HepG2 (cell line): ENCODE measurements around the gene CNP. TPM values are rescaled to one million over a fixed set of nuclear protein-coding genes. Genes with fewer than 3 reads are reported as not detected.

ENCODE experiments used
- GABPB1 ChIP-seq: IDR thresholded peaks from 2 replicates; pipeline ENCODE4 v1.6.1; 2016; ENCODE audit warnings: mild to moderate bottlenecking, missing genetic modification reagents, moderate library complexity, missing compliant biosample characterization
- GMEB2 ChIP-seq: IDR thresholded peaks from 2 replicates; pipeline ENCODE4 v1.6.1; 2016; ENCODE audit warnings: missing biosample characterization, missing genetic modification reagents, low read depth
- HDAC1 ChIP-seq: sonication (generic); formaldehyde crosslinking; IDR thresholded peaks from 2 replicates; pipeline ENCODE4 v1.5.1; 2020; ENCODE audit warnings: mild to moderate bottlenecking, missing genetic modification reagents
- ISL2 ChIP-seq: sonication (generic); formaldehyde crosslinking; IDR thresholded peaks from 2 replicates; pipeline ENCODE4 v1.5.0; 2020; ENCODE audit warnings: missing genetic modification reagents
- KLF13 ChIP-seq: sonication (generic); formaldehyde crosslinking; IDR thresholded peaks from 2 replicates; pipeline ENCODE4 v1.4.0; 2020; ENCODE audit warnings: mild to moderate bottlenecking, missing genetic modification reagents
- MEIS1 ChIP-seq: sonication (generic); formaldehyde crosslinking; IDR thresholded peaks from 2 replicates; pipeline ENCODE4 v1.9.0; 2021; ENCODE audit warnings: mild to moderate bottlenecking, missing genetic modification reagents, moderate library complexity, borderline replicate concordance
- POLR2AphosphoS5 ChIP-seq: IDR thresholded peaks from 2 replicates; pipeline ENCODE4 v1.6.1; 2012; ENCODE audit warnings: low read depth, low read length
- SIX1 ChIP-seq: sonication (generic); formaldehyde crosslinking; IDR thresholded peaks from 2 replicates; pipeline ENCODE4 v1.4.0; 2020; ENCODE audit warnings: missing genetic modification reagents, borderline replicate concordance
- TCF7L2 ChIP-seq: IDR thresholded peaks from 2 replicates; pipeline ENCODE4 v1.6.1; 2011; ENCODE audit warnings: mild to moderate bottlenecking, low read depth, low read length, moderate library complexity
- TERF1 ChIP-seq: sonication (generic); formaldehyde crosslinking; IDR thresholded peaks from 2 replicates; pipeline ENCODE4 v1.8.0; 2022; ENCODE audit warnings: mild to moderate bottlenecking, missing genetic modification reagents, moderate library complexity
- ZBTB38 ChIP-seq: sonication (generic); formaldehyde crosslinking; IDR thresholded peaks from 2 replicates; pipeline ENCODE4 v1.5.1; 2020; ENCODE audit warnings: mild to moderate bottlenecking, missing genetic modification reagents
- ZBTB39 ChIP-seq: sonication (generic); formaldehyde crosslinking; IDR thresholded peaks from 2 replicates; pipeline ENCODE4 v1.5.0; 2020; ENCODE audit warnings: missing genetic modification reagents
- ZFP41 ChIP-seq: sonication (generic); formaldehyde crosslinking; IDR thresholded peaks from 2 replicates; pipeline ENCODE4 v1.4.0; 2020; ENCODE audit warnings: mild to moderate bottlenecking, missing genetic modification reagents, borderline replicate concordance
- ZFP90 ChIP-seq: sonication (generic); formaldehyde crosslinking; IDR thresholded peaks from 2 replicates; pipeline ENCODE4 v1.8.0; 2022; ENCODE audit warnings: missing genetic modification reagents, mild to moderate bottlenecking, inconsistent platforms, borderline replicate concordance
- ZMAT3 ChIP-seq: sonication (generic); formaldehyde crosslinking; conservative IDR thresholded peaks from 2 replicates; pipeline ENCODE4 v1.7.0; 2021; ENCODE audit warnings: missing genetic modification reagents
- ZNF232 ChIP-seq: sonication (generic); formaldehyde crosslinking; IDR thresholded peaks from 2 replicates; pipeline ENCODE4 v1.4.0; 2020; ENCODE audit warnings: missing genetic modification reagents, borderline replicate concordance
- ZNF512 ChIP-seq: sonication (generic); formaldehyde crosslinking; IDR thresholded peaks from 2 replicates; pipeline ENCODE4 v1.4.0; 2020; ENCODE audit warnings: mild to moderate bottlenecking, missing genetic modification reagents
- ZNF605 ChIP-seq: sonication (generic); formaldehyde crosslinking; IDR thresholded peaks from 2 replicates; pipeline ENCODE4 v1.8.0; 2022; ENCODE audit warnings: mild to moderate bottlenecking, missing genetic modification reagents
- ZUFSP ChIP-seq: sonication (generic); formaldehyde crosslinking; IDR thresholded peaks from 2 replicates; pipeline ENCODE4 v1.9.0; 2021; ENCODE audit warnings: missing genetic modification reagents, mild to moderate bottlenecking, borderline replicate concordance
- polyA plus RNA-seq, 8 experiments: library from polyadenylated mRNA; depleted of rRNA in 3 of 8; stranded (reverse) in 7 of 8; unstranded in 1 of 8; fragments of >200 nt; fragmentation: Illumina TruSeq in 4 of 8; extraction: Trizol in 4 of 8; gene quantifications; 2 replicates each; pipeline versions ENCODE4 v1.2.1 to v1.2.3, GENCODE V29; 2011 to 2016; ENCODE audit warnings: low read depth in 4 of 8, missing spikeins in 1 of 8, mixed read lengths in 1 of 8; ENCODE audit not compliant: insufficient read depth in 1 of 8
- total RNA-seq, 5 experiments: library from RNA; depleted of rRNA; stranded (reverse); fragments of >200 nt; fragmentation: Illumina TruSeq; extraction: Trizol; gene quantifications; 2 replicates each; pipeline ENCODE4 v1.2.3, GENCODE V29; 2016; ENCODE audit warnings: low read depth in 1 of 5

The CNP gene
- total and polyA plus RNA-seq, 2 of the 13 experiments (the other 11 are each of a cell fraction or from before 2014, with no cell fraction given) = 97.2 to 161 TPM

GRCh38 chr17:41918314-41919164 is 48.1 kb upstream of the CNP start, which contains the start of gene ACLY (continued):
- no peak for TF ChIP-seq SIX1 (CRISPR knock-in tag)
- TF ChIP-seq ZBTB38 (CRISPR knock-in tag) = no peak; the same call in 1 of the 2 replicates
- no peak for TF ChIP-seq TCF7L2
- peak; percentile 92 for TF ChIP-seq ZBTB39 (CRISPR knock-in tag)
- peak; percentile 89 for TF ChIP-seq POLR2AphosphoS5
- no peak for TF ChIP-seq TERF1 (CRISPR knock-in tag)
- TF ChIP-seq ZNF605 (CRISPR knock-in tag) = no peak; the same call in none of the 2 replicates
- peak; percentile 90 for TF ChIP-seq GABPB1 (CRISPR knock-in tag)
- peak; percentile 91 for TF ChIP-seq ZMAT3 (CRISPR knock-in tag)
- no peak for TF ChIP-seq ZNF232 (CRISPR knock-in tag)
- TF ChIP-seq HDAC1 = peak; percentile 67
- TF ChIP-seq ZFP41 (CRISPR knock-in tag) = no peak
- peak; percentile 80 for TF ChIP-seq ISL2
- TF ChIP-seq GMEB2 = no peak; the same call in 1 of the 2 replicates
- peak; percentile 37; the same call in 1 of the 2 replicates for TF ChIP-seq MEIS1 (CRISPR knock-in tag)
- TF ChIP-seq ZNF512 (CRISPR knock-in tag) = no peak
- no peak; the same call in 1 of the 2 replicates for TF ChIP-seq ZFP90 (CRISPR knock-in tag)
- TF ChIP-seq ZUFSP = 0 out of 2 replicates have a peak, but pooled peaks have one; percentile 25
- TF ChIP-seq KLF13 (CRISPR knock-in tag) = no peak
